Loucy (cell line): ENCODE data around the gene SCYGR8.

Source experiments
- H2AFZ ChIP-seq: fragments of 200-600 bp; sonication (generic); 2 replicates; pipeline ENCODE4 v1.6.0; 2016; ENCODE audit warnings: antibody characterized with exemption, mild to moderate bottlenecking, low read length, moderate library complexity
- H3F3A ChIP-seq: fragments of 200-600 bp; 2 replicates; pipeline ENCODE4 v1.6.0; 2016; ENCODE audit warnings: antibody characterized with exemption, low read depth, mild to moderate bottlenecking
- H3K27me3 ChIP-seq: fragments of 200-600 bp; sonication (generic); 2 replicates; pipeline ENCODE4 v1.6.1; 2014; ENCODE audit warnings: low read length, mild to moderate bottlenecking; ENCODE audit not compliant: insufficient read depth, poor library complexity, severe bottlenecking
- H3K36me3 ChIP-seq: fragments of 200-600 bp; sonication (generic); 2 replicates; pipeline ENCODE4 v1.6.1; 2016; ENCODE audit warnings: low read length; ENCODE audit not compliant: insufficient read depth
- H3K4me1 ChIP-seq: fragments of 200-600 bp; sonication (generic); 2 replicates; pipeline ENCODE4 v1.5.1; 2014; ENCODE audit warnings: low read length, mild to moderate bottlenecking; ENCODE audit not compliant: insufficient read depth, poor library complexity, severe bottlenecking
- H3K4me2 ChIP-seq: fragments of 200-600 bp; sonication (generic); 2 replicates; pipeline ENCODE4 v1.6.0; 2014; ENCODE audit warnings: antibody characterized with exemption, low read length, low read depth, mild to moderate bottlenecking; ENCODE audit not compliant: poor library complexity, severe bottlenecking
- H3K4me3 ChIP-seq: fragments of 200-600 bp; sonication (generic); 2 replicates; pipeline ENCODE4 v1.5.1; 2014; ENCODE audit warnings: low read length, mild to moderate bottlenecking, mixed read lengths; ENCODE audit not compliant: poor library complexity, severe bottlenecking
- H3K79me2 ChIP-seq: fragments of 200-600 bp; sonication (generic); 2 replicates; pipeline ENCODE4 v1.6.1; 2014; ENCODE audit warnings: low read length; ENCODE audit not compliant: insufficient read depth
- H3K9ac ChIP-seq: fragments of 200-600 bp; sonication (generic); 2 replicates; pipeline ENCODE4 v1.6.0; 2014; ENCODE audit warnings: mild to moderate bottlenecking, low read depth, low read length, moderate library complexity; ENCODE audit not compliant: poor library complexity, severe bottlenecking
- H3K9me2 ChIP-seq: fragments of 200-600 bp; sonication (generic); replicated peaks from 2 replicates; pipeline ENCODE4 v1.6.1; 2016; ENCODE audit warnings: low read depth, low read length, mixed read lengths
- H3K9me3 ChIP-seq: fragments of 200-600 bp; sonication (generic); 2 replicates; pipeline ENCODE4 v1.6.1; 2014; ENCODE audit warnings: mild to moderate bottlenecking, antibody characterized with exemption, low read length, low read depth; ENCODE audit not compliant: insufficient read depth
- H4K20me1 ChIP-seq: fragments of 200-600 bp; sonication (generic); 2 replicates; pipeline ENCODE4 v1.6.0; 2014; ENCODE audit warnings: antibody characterized with exemption, low read length, mild to moderate bottlenecking; ENCODE audit not compliant: insufficient read depth, poor library complexity, severe bottlenecking
- CTCF ChIP-seq: fragments of 200-600 bp; sonication (generic); conservative IDR thresholded peaks from 2 replicates; pipeline ENCODE4 v1.5.1; 2014; ENCODE audit warnings: mild to moderate bottlenecking, antibody characterized with exemption, low read length
- EZH2phosphoT487 ChIP-seq: fragments of 200-600 bp; IDR thresholded peaks from 2 replicates; pipeline ENCODE4 v1.6.1; 2018; ENCODE audit warnings: antibody characterized with exemption, mild to moderate bottlenecking, moderate library complexity, borderline replicate concordance

Gene SCYGR8

GRCh38 chr2:227707390-227707789 lies 38.3 kb upstream of the SCYGR8 start:
- Histone ChIP-seq H3K4me2 (no peak overlapping the region), H3K4me3 (no peak overlapping the region), H3K4me1 (no peaks in the 10 kb centered on the region), H4K20me1 (no peaks in the 10 kb centered on the region), H3K9me3 (no peaks in the 10 kb centered on the region), H2AFZ (no peak overlapping the region), H3K36me3 (no peaks in the 10 kb centered on the region), H3K9me2 (no peaks in the 10 kb centered on the region), H3K79me2 (no peaks in the 10 kb centered on the region), H3K9ac (no peak overlapping the region), H3K27me3 (no peaks in the 10 kb centered on the region), H3F3A (no peaks in the 10 kb centered on the region)
- TF ChIP-seq EZH2phosphoT487, result no peak
- TF ChIP-seq CTCF, result no peak

GRCh38 chr2:227710986-227711385 lies 34.7 kb upstream of the SCYGR8 start:
- no peaks in the 10 kb centered on the region for H3F3A ChIP-seq
- H3K79me2 ChIP-seq, result no peaks in the 10 kb centered on the region
- no peaks in the 10 kb centered on the region for H3K36me3 ChIP-seq
- H3K4me3 ChIP-seq, result no peak overlapping the region
- TF ChIP-seq CTCF (no peak), EZH2phosphoT487 (no peak)
- H3K4me2 ChIP-seq, result no peak overlapping the region
- H4K20me1 ChIP-seq, result no peaks in the 10 kb centered on the region
- H3K4me1 ChIP-seq, result no peaks in the 10 kb centered on the region
- no peaks in the 10 kb centered on the region for H3K27me3 ChIP-seq
- no peak overlapping the region for H2AFZ ChIP-seq
- H3K9me3 ChIP-seq, result no peaks in the 10 kb centered on the region
- no peak overlapping the region for H3K9ac ChIP-seq
- no peaks in the 10 kb centered on the region for H3K9me2 ChIP-seq

- TF ChIP-seq CTCF (no peak), EZH2phosphoT487 (no peak)
- Histone ChIP-seq H3K4me2 (no peak overlapping the region), H4K20me1 (no peaks in the 10 kb centered on the region), H2AFZ (no peak overlapping the region), H3K4me1 (no peaks in the 10 kb centered on the region), H3K36me3 (no peaks in the 10 kb centered on the region), H3K9me2 (no peaks in the 10 kb centered on the region), H3K4me3 (no peak overlapping the region), H3F3A (no peaks in the 10 kb centered on the region), H3K79me2 (no peaks in the 10 kb centered on the region), H3K9ac (no peak overlapping the region), H3K27me3 (no peaks in the 10 kb centered on the region), H3K9me3 (no peaks in the 10 kb centered on the region)
Observed at GRCh38 chr2:227713291-227713690, 32.4 kb upstream of the SCYGR8 start.
